Fibroblast of lung (primary cell): ENCODE data around the gene TNRC6A. TPM values are rescaled to one million over a fixed set of nuclear protein-coding genes. Genes with fewer than 3 reads are reported as not detected.

ENCODE experiments used
- DNase-seq, 2 donors: peaks; one replicate each; pipeline versions ENCODE4 v3.0.0 to v3.0.0-alpha.2; 2010; ENCODE audit warnings: low read depth in 2 of 2
- H2AFZ ChIP-seq: 2 replicates; pipeline ENCODE4 v1.5.1; 2012; ENCODE audit warnings: low read length, control low read depth, inconsistent platforms
- H3K27ac ChIP-seq: 2 replicates; pipeline ENCODE4 v1.5.1; 2011; ENCODE audit warnings: low read length, control low read depth; ENCODE audit not compliant: insufficient read depth
- H3K27me3 ChIP-seq: 2 replicates; pipeline ENCODE4 v1.5.1; 2011; ENCODE audit warnings: mild to moderate bottlenecking, low read length; ENCODE audit not compliant: control insufficient read depth, insufficient read depth
- H3K36me3 ChIP-seq: 2 replicates; pipeline ENCODE4 v1.5.1; 2011; ENCODE audit warnings: low read length; ENCODE audit not compliant: control insufficient read depth, insufficient read depth
- H3K4me1 ChIP-seq: 2 replicates; pipeline ENCODE4 v1.5.1; 2011; ENCODE audit warnings: low read length; ENCODE audit not compliant: control insufficient read depth, insufficient read depth; ENCODE audit errors: extremely low read depth
- H3K4me2 ChIP-seq: 2 replicates; pipeline ENCODE4 v1.5.1; 2011; ENCODE audit warnings: low read length, control low read depth; ENCODE audit not compliant: insufficient read depth; ENCODE audit errors: extremely low read depth
- H3K4me3 ChIP-seq, 4 experiments: fragments of 200-600 bp in 1 of 4; sonication (generic) in 1 of 4; replicated peaks in 1 of 4; 2 replicates each; pipeline ENCODE4 v1.5.1; 2011 to 2016; ENCODE audit warnings: low read length in 4 of 4, low read depth in 3 of 4, mild to moderate bottlenecking in 3 of 4, control low read depth in 2 of 4, inconsistent platforms in 1 of 4, mixed read lengths in 1 of 4; ENCODE audit not compliant: insufficient read depth in 1 of 4; ENCODE audit errors: control extremely low read depth in 1 of 4
- H3K79me2 ChIP-seq: 2 replicates; pipeline ENCODE4 v1.5.1; 2012; ENCODE audit warnings: mild to moderate bottlenecking, low read length, inconsistent platforms; ENCODE audit not compliant: control insufficient read depth, insufficient read depth
- H3K9ac ChIP-seq: 2 replicates; pipeline ENCODE4 v1.5.1; 2011; ENCODE audit warnings: mild to moderate bottlenecking, low read length, control low read depth; ENCODE audit not compliant: insufficient read depth
- H3K9me3 ChIP-seq: 2 replicates; pipeline ENCODE4 v1.5.1; 2012; ENCODE audit warnings: low read depth, low read length; ENCODE audit not compliant: control insufficient read depth, insufficient read depth
- H4K20me1 ChIP-seq: 2 replicates; pipeline ENCODE4 v1.5.1; 2011; ENCODE audit warnings: low read length; ENCODE audit not compliant: control insufficient read depth, insufficient read depth; ENCODE audit errors: extremely low read depth
- CTCF ChIP-seq, 2 donors: IDR thresholded peaks in 1 of 2; conservative IDR thresholded peaks in 1 of 2; 1 replicate in 1 of 2; 2 replicates in 1 of 2; pipeline ENCODE4 v1.5.1; 2011 to 2012; ENCODE audit warnings: low read length in 2 of 2, control low read depth in 1 of 2, inconsistent platforms in 1 of 2, low read depth in 1 of 2, mild to moderate bottlenecking in 1 of 2
- EZH2 ChIP-seq: IDR thresholded peaks from 2 replicates; pipeline ENCODE4 v1.5.1; 2012; ENCODE audit warnings: low read length, control low read depth, mild to moderate bottlenecking; ENCODE audit errors: missing control alignments
- polyA plus RNA-seq, 2 donors: library from polyadenylated mRNA; depleted of rRNA in 1 of 2; stranded (reverse) in 1 of 2; unstranded in 1 of 2; fragments of >200 nt; gene quantifications; 2 replicates each; pipeline ENCODE4 v1.2.1, GENCODE V29; 2011 to 2012; ENCODE audit warnings: missing spikeins in 1 of 2
- total RNA-seq: library from RNA; depleted of rRNA; stranded (reverse); fragments of >200 nt; gene quantifications from 2 replicates; pipeline ENCODE4 v1.2.1, GENCODE V29; 2014

Gene TNRC6A
- total and polyA plus RNA-seq, 2 donors (not counting 1 experiment from before 2014, with no cell fraction given): 49.4 to 51.5 TPM

DNA sequence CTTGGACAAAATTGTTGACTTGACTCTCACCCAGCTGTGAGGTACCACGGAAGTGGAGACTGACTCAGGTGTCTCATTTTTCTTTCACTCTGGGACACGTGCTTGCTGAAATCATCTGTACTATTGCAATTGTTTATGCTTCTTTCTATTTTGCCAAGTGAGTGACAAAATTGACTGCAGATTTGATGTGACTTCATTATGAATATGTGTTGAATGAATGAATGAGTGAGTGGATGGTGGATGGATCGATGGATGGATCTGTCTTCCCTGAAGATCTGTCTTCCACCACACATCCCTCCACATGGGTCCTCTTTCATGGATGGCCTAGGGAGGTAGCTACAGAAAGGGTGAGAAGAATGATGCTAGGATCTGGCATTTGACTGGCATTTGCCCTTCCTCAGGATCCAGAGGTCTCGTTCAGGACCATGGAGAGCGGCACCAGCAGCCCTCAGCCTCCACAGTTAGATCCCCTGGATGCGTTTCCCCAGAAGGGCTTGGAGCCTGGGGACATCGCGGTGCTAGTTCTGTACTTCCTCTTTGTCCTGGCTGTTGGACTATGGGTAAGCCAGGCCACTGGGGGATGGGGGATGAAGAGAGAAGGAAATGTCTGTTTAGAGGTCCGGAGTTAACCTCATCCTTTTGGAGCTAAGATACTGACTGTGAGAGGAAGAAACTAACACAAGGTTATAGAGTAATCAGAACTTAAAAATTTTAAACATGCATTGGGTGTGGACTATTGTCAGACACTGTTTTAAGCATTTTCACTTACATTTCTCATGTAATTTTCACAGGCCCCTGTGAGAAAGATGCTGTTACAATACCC, 129.0 kb downstream of the TNRC6A start:
- Histone ChIP-seq H3K4me1 (peaks cover 6% of the 10 kb centered on the region), H3K4me2 (no peak overlapping the region), H4K20me1 (no peaks in the 10 kb centered on the region), H3K4me3 (no peak overlapping the region), H3K79me2 (no peaks in the 10 kb centered on the region), H3K27ac (no peak overlapping the region), H3K36me3 (no peaks in the 10 kb centered on the region), H3K27me3 (no peaks in the 10 kb centered on the region), H2AFZ (no peak overlapping the region), H3K9me3 (no peaks in the 10 kb centered on the region), H3K9ac (no peak overlapping the region)
- DNase-seq: peak; percentile 40 to 59
- TF ChIP-seq EZH2: no peak
- TF ChIP-seq CTCF (conservative IDR thresholded peaks at IDR 0.05 in 1 of 2, IDR thresholded peaks at IDR 0.05 in 1 of 2; ENCODE audit: low read depth in 1 of 2, low read length in 2 of 2): no peak

DNA sequence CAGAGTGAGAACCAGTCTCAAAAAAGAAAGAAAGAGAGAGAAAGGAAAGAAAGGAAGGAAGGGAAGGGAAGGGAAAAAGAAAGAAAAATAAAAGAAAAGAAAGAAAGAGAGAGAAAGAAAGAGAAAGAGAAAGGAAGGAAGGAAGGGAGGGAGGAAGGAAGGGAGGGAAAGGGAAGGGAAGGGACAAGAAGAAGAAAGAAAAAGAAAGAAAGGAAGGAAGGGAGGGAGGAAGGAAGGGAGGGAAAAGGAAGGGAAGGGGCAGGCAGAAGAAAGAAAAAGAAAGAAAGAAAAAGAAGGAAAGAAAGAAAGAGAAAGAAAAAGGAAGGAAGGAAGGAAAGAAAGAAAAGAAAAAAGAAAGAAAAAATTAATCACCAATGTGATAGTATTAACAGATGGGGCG, 132.0 kb downstream of the TNRC6A start:
- Histone ChIP-seq H3K4me1 (no peaks in the 10 kb centered on the region), H3K4me2 (no peak overlapping the region), H3K9me3 (no peaks in the 10 kb centered on the region), H3K9ac (no peak overlapping the region), H3K4me3 (no peak overlapping the region), H2AFZ (no peak overlapping the region), H4K20me1 (no peaks in the 10 kb centered on the region), H3K27me3 (peaks cover 2% of the 10 kb centered on the region), H3K79me2 (no peaks in the 10 kb centered on the region), H3K36me3 (no peaks in the 10 kb centered on the region), H3K27ac (no peak overlapping the region)
- TF ChIP-seq CTCF (conservative IDR thresholded peaks at IDR 0.05 in 1 of 2, IDR thresholded peaks at IDR 0.05 in 1 of 2; ENCODE audit: low read depth in 1 of 2, low read length in 2 of 2) (no peak), EZH2 (no peak)
- DNase-seq: no peak

DNA sequence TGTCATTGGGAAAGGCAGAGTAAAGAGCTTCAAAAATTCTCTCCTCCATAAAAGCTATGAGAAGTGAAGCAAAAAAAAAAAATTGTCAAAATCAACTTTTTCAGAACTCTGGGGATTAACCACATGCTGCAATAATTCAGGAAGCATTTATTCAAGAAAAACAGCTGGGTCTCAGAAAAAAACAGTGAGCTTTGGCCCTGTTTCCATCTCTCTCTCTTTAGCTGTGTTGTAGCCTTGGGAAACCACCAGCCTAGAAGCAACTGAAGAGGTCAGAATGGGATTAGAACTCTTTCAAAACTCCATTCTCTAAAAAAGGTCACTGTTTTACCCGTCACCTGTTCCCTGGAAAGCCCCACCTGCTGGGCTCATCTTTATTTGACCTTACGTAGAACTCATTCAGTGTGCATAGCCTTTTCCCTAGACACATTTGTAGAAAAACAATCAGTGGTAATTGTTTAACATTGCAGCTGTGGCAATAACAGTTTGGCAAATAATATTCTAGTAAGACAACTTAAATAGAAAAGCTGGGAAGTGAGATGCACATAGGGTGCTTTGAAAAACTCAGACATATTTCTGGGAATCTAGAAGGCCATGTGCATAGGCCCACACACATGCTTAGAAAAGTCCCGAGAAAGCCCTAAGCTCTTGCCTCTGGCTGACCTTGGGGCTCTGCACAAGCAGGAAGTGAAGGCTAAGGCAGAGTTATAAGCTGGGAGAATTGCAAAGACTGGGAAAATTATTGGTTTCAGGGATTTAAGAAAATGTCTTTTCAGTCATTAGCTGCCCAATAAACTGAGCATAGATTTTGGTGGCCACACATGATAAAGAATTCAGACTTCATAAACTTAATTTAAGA, 134.4 kb downstream of the TNRC6A start:
- Histone ChIP-seq H3K9me3 (no peaks in the 10 kb centered on the region), H3K79me2 (no peaks in the 10 kb centered on the region), H3K36me3 (no peaks in the 10 kb centered on the region), H3K4me3 (no peak overlapping the region), H3K4me2 (no peak overlapping the region), H2AFZ (no peak overlapping the region), H3K9ac (no peak overlapping the region), H3K27me3 (peaks cover 2% of the 10 kb centered on the region), H4K20me1 (no peaks in the 10 kb centered on the region), H3K27ac (no peak overlapping the region), H3K4me1 (no peaks in the 10 kb centered on the region)
- no peak for DNase-seq
- TF ChIP-seq EZH2: no peak
- no peak for TF ChIP-seq CTCF (conservative IDR thresholded peaks at IDR 0.05 in 1 of 2, IDR thresholded peaks at IDR 0.05 in 1 of 2; ENCODE audit: low read depth in 1 of 2, low read length in 2 of 2)
